ENCODE measurements around the gene MYPOP. TPM values are rescaled to one million over a fixed set of nuclear protein-coding genes. Genes with fewer than 3 reads are reported as not detected.

Gene MYPOP
- total and polyA plus RNA-seq, 4 donors: 0.70 to 3.0 (median 1.3) TPM

DNA sequence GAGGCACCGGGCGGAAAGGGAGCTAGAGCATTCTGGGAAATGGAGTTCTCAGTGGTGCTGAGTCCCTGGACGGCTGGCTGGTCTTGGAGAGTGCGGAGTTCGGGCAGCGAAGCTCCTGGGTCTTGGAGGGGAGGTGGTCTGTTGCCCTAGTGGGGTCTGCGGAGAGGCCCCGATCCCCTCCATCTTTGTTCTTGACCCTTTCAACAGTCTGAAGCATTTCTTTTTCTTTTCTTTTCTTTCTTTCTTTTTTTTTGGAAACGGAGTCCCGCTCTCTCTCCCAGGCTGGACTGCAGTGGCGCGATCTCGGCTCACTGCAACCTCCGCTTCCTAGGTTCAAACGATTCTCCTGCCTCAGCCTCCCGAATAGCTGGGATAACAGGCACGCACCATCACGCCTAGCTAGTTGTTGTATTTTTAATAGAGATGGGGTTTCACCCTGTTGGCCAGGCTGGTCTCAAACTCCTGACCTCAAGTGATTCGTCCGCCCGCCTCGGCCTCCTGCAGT, 39.0 kb downstream of the MYPOP start:
- H3K36me3 ChIP-seq (ENCODE audit: control insufficient read depth in 4 of 4, insufficient read depth in 3 of 4, low read depth in 1 of 4, low read length in 3 of 4): no peaks in the 10 kb centered on the region
- peak overlapping the region; percentile 50 to 71 for H3K9ac ChIP-seq (ENCODE audit: low read depth in 1 of 2, low read length in 2 of 2)
- no peaks in the 10 kb centered on the region for H3K27me3 ChIP-seq (ENCODE audit: control insufficient read depth in 4 of 4, insufficient read depth in 4 of 4, low read length in 3 of 4)
- TF ChIP-seq FOXA2 (IDR thresholded peaks at IDR 0.05) (no peak), YY1 (IDR thresholded peaks at IDR 0.05) (peak; percentile 78), SP1 (IDR thresholded peaks at IDR 0.05) (no peak), HNF4G (IDR thresholded peaks at IDR 0.05) (no peak), HNF4A (conservative IDR thresholded peaks at IDR 0.05) (no peak)
- TF ChIP-seq, protein P1, sequence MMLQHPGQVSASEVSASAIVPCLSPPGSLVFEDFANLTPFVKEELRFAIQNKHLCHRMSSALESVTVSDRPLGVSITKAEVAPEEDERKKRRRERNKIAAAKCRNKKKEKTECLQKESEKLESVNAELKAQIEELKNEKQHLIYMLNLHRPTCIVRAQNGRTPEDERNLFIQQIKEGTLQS (IDR thresholded peaks at IDR 0.05): no peak
- H3K4me1 ChIP-seq (ENCODE audit: control insufficient read depth in 4 of 4, insufficient read depth in 4 of 4, low read length in 3 of 4): peaks cover 6 to 51% (median 33%) of the 10 kb centered on the region in 4 donors
- H3K4me3 ChIP-seq (ENCODE audit: low read depth in 1 of 3, low read length in 3 of 3): peak overlapping the region; percentile 27 to 92 (median 47)
- H3K9me3 ChIP-seq (ENCODE audit: control insufficient read depth in 4 of 4, low read length in 3 of 4): no peaks in the 10 kb centered on the region
- no peak for DNase-seq (ENCODE audit: low spot score)
- H3K27ac ChIP-seq (ENCODE audit: low read depth in 1 of 2, low read length in 2 of 2): peak overlapping the region; percentile 64 to 93
- 2% methylated on average over 22 of the region's 22 CpGs for WGBS

DNA sequence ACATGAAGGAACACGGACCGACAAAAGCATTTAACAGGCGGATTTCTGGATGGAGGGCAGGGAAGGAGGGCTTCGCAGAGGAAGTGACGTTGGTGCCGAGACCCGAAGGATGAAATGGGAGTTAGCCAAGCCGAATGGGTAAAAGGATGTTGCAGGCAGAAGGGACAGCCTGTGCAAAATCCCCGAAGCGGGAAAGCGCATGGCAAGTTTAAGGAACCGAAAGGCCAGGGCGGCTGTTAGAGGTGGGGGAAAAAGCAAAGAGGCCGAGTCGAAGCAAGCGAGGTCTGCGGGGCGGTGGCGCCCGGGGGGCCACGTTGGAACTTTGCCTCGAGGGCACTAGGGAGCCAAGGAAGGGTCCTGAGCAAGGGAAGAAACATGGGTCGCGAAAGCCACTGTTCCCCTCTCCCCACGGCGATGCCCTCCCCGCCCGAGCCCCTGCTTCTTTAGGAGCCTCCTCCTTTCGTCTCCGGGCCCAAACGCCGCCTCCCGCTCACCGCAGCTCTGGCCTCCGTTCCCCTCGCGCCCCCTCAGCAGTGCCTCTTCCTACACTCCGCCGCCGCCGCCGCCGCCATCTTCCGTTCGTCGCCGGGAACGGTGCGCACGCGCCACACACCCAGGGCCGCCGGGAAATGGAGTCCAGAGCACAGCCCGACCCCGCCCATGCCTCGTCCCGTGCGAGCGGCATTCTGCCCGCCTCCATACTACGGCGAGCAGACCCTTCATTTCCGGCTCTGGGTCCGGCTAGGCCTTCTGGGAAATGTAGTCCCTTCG, 39.7 kb downstream of the MYPOP start, which contains the start of gene SYMPK:
Gene SYMPK, minus strand, starts transcription at position 584 of the 771 bp plus-strand sequence. CDS start 8,652 bp downstream, outside the sequence.
- no peak for TF ChIP-seq HNF4G (IDR thresholded peaks at IDR 0.05)
- TF ChIP-seq, protein P2, sequence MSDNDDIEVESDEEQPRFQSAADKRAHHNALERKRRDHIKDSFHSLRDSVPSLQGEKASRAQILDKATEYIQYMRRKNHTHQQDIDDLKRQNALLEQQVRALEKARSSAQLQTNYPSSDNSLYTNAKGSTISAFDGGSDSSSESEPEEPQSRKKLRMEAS (IDR thresholded peaks at IDR 0.05): peak; percentile 70
- TF ChIP-seq JUND (IDR thresholded peaks at IDR 0.05): no peak
- TF ChIP-seq, protein P3, sequence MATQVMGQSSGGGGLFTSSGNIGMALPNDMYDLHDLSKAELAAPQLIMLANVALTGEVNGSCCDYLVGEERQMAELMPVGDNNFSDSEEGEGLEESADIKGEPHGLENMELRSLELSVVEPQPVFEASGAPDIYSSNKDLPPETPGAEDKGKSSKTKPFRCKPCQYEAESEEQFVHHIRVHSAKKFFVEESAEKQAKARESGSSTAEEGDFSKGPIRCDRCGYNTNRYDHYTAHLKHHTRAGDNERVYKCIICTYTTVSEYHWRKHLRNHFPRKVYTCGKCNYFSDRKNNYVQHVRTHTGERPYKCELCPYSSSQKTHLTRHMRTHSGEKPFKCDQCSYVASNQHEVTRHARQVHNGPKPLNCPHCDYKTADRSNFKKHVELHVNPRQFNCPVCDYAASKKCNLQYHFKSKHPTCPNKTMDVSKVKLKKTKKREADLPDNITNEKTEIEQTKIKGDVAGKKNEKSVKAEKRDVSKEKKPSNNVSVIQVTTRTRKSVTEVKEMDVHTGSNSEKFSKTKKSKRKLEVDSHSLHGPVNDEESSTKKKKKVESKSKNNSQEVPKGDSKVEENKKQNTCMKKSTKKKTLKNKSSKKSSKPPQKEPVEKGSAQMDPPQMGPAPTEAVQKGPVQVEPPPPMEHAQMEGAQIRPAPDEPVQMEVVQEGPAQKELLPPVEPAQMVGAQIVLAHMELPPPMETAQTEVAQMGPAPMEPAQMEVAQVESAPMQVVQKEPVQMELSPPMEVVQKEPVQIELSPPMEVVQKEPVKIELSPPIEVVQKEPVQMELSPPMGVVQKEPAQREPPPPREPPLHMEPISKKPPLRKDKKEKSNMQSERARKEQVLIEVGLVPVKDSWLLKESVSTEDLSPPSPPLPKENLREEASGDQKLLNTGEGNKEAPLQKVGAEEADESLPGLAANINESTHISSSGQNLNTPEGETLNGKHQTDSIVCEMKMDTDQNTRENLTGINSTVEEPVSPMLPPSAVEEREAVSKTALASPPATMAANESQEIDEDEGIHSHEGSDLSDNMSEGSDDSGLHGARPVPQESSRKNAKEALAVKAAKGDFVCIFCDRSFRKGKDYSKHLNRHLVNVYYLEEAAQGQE (IDR thresholded peaks at IDR 0.05): peak; percentile 70
- peak; percentile 80 to 95 for TF ChIP-seq GABPA (IDR thresholded peaks at IDR 0.05 in 1 of 2, conservative IDR thresholded peaks at IDR 0.05 in 1 of 2)
- TF ChIP-seq SP1 (IDR thresholded peaks at IDR 0.05): peak; percentile 74
- TF ChIP-seq, protein P4, sequence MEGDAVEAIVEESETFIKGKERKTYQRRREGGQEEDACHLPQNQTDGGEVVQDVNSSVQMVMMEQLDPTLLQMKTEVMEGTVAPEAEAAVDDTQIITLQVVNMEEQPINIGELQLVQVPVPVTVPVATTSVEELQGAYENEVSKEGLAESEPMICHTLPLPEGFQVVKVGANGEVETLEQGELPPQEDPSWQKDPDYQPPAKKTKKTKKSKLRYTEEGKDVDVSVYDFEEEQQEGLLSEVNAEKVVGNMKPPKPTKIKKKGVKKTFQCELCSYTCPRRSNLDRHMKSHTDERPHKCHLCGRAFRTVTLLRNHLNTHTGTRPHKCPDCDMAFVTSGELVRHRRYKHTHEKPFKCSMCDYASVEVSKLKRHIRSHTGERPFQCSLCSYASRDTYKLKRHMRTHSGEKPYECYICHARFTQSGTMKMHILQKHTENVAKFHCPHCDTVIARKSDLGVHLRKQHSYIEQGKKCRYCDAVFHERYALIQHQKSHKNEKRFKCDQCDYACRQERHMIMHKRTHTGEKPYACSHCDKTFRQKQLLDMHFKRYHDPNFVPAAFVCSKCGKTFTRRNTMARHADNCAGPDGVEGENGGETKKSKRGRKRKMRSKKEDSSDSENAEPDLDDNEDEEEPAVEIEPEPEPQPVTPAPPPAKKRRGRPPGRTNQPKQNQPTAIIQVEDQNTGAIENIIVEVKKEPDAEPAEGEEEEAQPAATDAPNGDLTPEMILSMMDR (IDR thresholded peaks at IDR 0.05; ENCODE audit: low read depth, low read length, missing input control): no peak
- peak; percentile 50 for TF ChIP-seq FOXA1 (IDR thresholded peaks at IDR 0.05)
- TF ChIP-seq HNF4A (conservative IDR thresholded peaks at IDR 0.05): peak in 1 of 2 donors; percentile 9
- TF ChIP-seq YY1 (IDR thresholded peaks at IDR 0.05): peak; percentile 98
- no peak for TF ChIP-seq FOXA2 (IDR thresholded peaks at IDR 0.05)
- TF ChIP-seq, protein P1 (IDR thresholded peaks at IDR 0.05): no peak
- peak; percentile 33 to 38 for TF ChIP-seq RAD21 (IDR thresholded peaks at IDR 0.05)
- TF ChIP-seq TAF1 (conservative IDR thresholded peaks at IDR 0.05): peak; percentile 50
- TF ChIP-seq EGR1 (IDR thresholded peaks at IDR 0.05; ENCODE audit: low read depth in 2 of 2): peak in 1 of 2 donors; percentile 51
- TF ChIP-seq RXRA (IDR thresholded peaks at IDR 0.05): peak in 1 of 2 donors; percentile 28
- no peak for TF ChIP-seq NR2F2 (IDR thresholded peaks at IDR 0.05)
- TF ChIP-seq, protein P5, sequence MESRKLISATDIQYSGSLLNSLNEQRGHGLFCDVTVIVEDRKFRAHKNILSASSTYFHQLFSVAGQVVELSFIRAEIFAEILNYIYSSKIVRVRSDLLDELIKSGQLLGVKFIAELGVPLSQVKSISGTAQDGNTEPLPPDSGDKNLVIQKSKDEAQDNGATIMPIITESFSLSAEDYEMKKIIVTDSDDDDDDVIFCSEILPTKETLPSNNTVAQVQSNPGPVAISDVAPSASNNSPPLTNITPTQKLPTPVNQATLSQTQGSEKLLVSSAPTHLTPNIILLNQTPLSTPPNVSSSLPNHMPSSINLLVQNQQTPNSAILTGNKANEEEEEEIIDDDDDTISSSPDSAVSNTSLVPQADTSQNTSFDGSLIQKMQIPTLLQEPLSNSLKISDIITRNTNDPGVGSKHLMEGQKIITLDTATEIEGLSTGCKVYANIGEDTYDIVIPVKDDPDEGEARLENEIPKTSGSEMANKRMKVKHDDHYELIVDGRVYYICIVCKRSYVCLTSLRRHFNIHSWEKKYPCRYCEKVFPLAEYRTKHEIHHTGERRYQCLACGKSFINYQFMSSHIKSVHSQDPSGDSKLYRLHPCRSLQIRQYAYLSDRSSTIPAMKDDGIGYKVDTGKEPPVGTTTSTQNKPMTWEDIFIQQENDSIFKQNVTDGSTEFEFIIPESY (IDR thresholded peaks at IDR 0.05): peak; percentile 87
- H3K9ac ChIP-seq (ENCODE audit: low read depth in 1 of 2, low read length in 2 of 2): peak within 1 kb of the TSS; percentile 64 to 79
- under 1% methylated on average over 65 of the region's 65 CpGs for WGBS
- H3K27ac ChIP-seq (ENCODE audit: low read depth in 1 of 2, low read length in 2 of 2): peak within 1 kb of the TSS; percentile 82 to 93
- H3K4me1 ChIP-seq (ENCODE audit: control insufficient read depth in 4 of 4, insufficient read depth in 4 of 4, low read length in 3 of 4): peaks cover 4 to 46% (median 29%) of the 10 kb centered on the region in 4 donors
- peak; percentile 97 for DNase-seq (ENCODE audit: low spot score)
- peak within 1 kb of the TSS; percentile 91 to 99 (median 92) for H3K4me3 ChIP-seq (ENCODE audit: low read depth in 1 of 3, low read length in 3 of 3)
- H3K9me3 ChIP-seq (ENCODE audit: control insufficient read depth in 4 of 4, low read length in 3 of 4): no peaks in the 10 kb centered on the region
- H3K27me3 ChIP-seq (ENCODE audit: control insufficient read depth in 4 of 4, insufficient read depth in 4 of 4, low read length in 3 of 4): no peaks in the 10 kb centered on the region
- H3K36me3 ChIP-seq (ENCODE audit: control insufficient read depth in 4 of 4, insufficient read depth in 3 of 4, low read depth in 1 of 4, low read length in 3 of 4): peaks cover 0 to 3% (median 1%) of the 10 kb centered on the region in 4 donors
